ENCODE data around the gene REG4. TPM values are rescaled to one million over a fixed set of nuclear protein-coding genes. Genes with fewer than 3 reads are reported as not detected.

Gene REG4
- polyA plus RNA-seq, 2 of the 4 experiments (the other 2 are of a cell fraction), result not detected

GRCh38 chr1:119748040-119748439 is 63.2 kb downstream of the REG4 start:
- Histone ChIP-seq H3K4me2 (no peak overlapping the region), H3K4me1 (no peaks in the 10 kb centered on the region), H3K4me3 (no peak overlapping the region), H3K9me3 (no peaks in the 10 kb centered on the region), H3K27ac (no peak overlapping the region)
- DNase-seq (ENCODE audit: low read depth in 1 of 2, low spot score in 1 of 2), result no peak
- WGBS (ENCODE audit: missing lambda C conversion rate), result 44% methylated on average over 4 of the region's 4 CpGs
- TF ChIP-seq HOXB5 (CRISPR knock-in tag; IDR thresholded peaks at IDR 0.05) (no peak), CEBPB (IDR thresholded peaks at IDR 0.05) (no peak), NFE2L2 (conservative IDR thresholded peaks at IDR 0.05; ENCODE audit: low read length) (no peak), CBX2 (IDR thresholded peaks at IDR 0.05; ENCODE audit: borderline replicate concordance, low read depth) (no peak), ZFP36 (IDR thresholded peaks at IDR 0.05; ENCODE audit: borderline replicate concordance, partially characterized antibody) (no peak), FOSL2 (IDR thresholded peaks at IDR 0.05) (no peak), FOSL2 (CRISPR knock-in tag; IDR thresholded peaks at IDR 0.05) (no peak), PHF8 (IDR thresholded peaks at IDR 0.05; ENCODE audit: borderline replicate concordance, low read depth) (no peak), KDM1A (IDR thresholded peaks at IDR 0.05; ENCODE audit: low read depth) (no peak), MAFK (IDR thresholded peaks at IDR 0.05; ENCODE audit: partially characterized antibody) (no peak), BCL3 (IDR thresholded peaks at IDR 0.05) (no peak), SREBF2 (IDR thresholded peaks at IDR 0.05) (no peak), JUNB (IDR thresholded peaks at IDR 0.05) (no peak), EP300 (IDR thresholded peaks at IDR 0.05) (no peak)
- TF ChIP-seq, protein P1, sequence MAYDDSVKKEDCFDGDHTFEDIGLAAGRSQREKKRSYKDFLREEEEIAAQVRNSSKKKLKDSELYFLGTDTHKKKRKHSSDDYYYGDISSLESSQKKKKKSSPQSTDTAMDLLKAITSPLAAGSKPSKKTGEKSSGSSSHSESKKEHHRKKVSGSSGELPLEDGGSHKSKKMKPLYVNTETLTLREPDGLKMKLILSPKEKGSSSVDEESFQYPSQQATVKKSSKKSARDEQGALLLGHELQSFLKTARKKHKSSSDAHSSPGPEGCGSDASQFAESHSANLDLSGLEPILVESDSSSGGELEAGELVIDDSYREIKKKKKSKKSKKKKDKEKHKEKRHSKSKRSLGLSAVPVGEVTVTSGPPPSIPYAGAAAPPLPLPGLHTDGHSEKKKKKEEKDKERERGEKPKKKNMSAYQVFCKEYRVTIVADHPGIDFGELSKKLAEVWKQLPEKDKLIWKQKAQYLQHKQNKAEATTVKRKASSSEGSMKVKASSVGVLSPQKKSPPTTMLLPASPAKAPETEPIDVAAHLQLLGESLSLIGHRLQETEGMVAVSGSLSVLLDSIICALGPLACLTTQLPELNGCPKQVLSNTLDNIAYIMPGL (CRISPR knock-in tag; IDR thresholded peaks at IDR 0.05; ENCODE audit: borderline replicate concordance), result no peak
- TF ChIP-seq, protein P2, sequence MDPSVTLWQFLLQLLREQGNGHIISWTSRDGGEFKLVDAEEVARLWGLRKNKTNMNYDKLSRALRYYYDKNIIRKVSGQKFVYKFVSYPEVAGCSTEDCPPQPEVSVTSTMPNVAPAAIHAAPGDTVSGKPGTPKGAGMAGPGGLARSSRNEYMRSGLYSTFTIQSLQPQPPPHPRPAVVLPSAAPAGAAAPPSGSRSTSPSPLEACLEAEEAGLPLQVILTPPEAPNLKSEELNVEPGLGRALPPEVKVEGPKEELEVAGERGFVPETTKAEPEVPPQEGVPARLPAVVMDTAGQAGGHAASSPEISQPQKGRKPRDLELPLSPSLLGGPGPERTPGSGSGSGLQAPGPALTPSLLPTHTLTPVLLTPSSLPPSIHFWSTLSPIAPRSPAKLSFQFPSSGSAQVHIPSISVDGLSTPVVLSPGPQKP (IDR thresholded peaks at IDR 0.05; ENCODE audit: low read depth, low read length), result no peak
- FAIRE-seq, result no peak
- ChIA-PET CTCF (interaction anchor here (1.1 to 1.3 kb wide), 2 partner anchors 10 to 72 kb away, joined by 3 read pairs; no protein-coding TSS in a partner anchor), POLR2A (no interaction called here)
- ATAC-seq, result no peak

DNA sequence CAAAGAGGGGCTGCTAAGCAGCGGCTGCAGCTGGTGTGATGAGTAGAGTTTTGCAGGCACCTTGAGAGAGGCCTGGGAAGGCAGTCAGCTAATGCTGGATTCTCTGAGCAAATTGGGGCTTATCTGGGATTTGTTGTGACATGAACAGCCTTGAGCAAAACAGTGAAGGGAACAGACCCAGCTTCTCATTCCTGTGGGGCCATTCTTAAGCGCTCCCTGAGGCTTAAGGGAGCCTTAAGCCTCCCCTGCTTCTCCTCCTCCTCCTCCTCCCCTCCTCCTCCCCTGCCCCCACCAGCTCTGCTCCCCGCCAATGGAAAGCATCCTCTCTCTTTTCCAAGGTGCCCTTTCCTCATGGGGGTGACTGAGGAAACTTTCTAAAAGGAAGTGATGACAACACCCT is 63.8 kb downstream of the REG4 start:
- H3K9me3 ChIP-seq, result no peaks in the 10 kb centered on the region
- DNase-seq (ENCODE audit: low read depth in 1 of 2, low spot score in 1 of 2), result no peak
- no peak overlapping the region for H3K4me3 ChIP-seq
- no peak overlapping the region for H3K4me2 ChIP-seq
- ChIA-PET CTCF (interaction anchor here (1.3 kb wide), 1 partner anchor 72 kb away, joined by 3 read pairs; no protein-coding TSS in a partner anchor), POLR2A (no interaction called here)
- TF ChIP-seq REST (IDR thresholded peaks at IDR 0.05) (no peak), SMC3 (IDR thresholded peaks at IDR 0.05) (no peak), RAD21 (conservative IDR thresholded peaks at IDR 0.05 in 1 of 2, IDR thresholded peaks at IDR 0.05 in 1 of 2) (no peak), ZNF302 (CRISPR knock-in tag; IDR thresholded peaks at IDR 0.05) (no peak), CBX2 (IDR thresholded peaks at IDR 0.05; ENCODE audit: borderline replicate concordance, low read depth) (no peak), POLR2AphosphoS2 (conservative IDR thresholded peaks at IDR 0.05; ENCODE audit: low read length) (no peak), EHMT2 (IDR thresholded peaks at IDR 0.05; ENCODE audit: low read depth) (no peak), SREBF2 (IDR thresholded peaks at IDR 0.05) (no peak), CHD2 (IDR thresholded peaks at IDR 0.05; ENCODE audit: low read length, partially characterized antibody) (no peak), EP300 (IDR thresholded peaks at IDR 0.05) (no peak), GATA3 (IDR thresholded peaks at IDR 0.05; ENCODE audit: borderline replicate concordance) (no peak), FOXS1 (CRISPR knock-in tag; IDR thresholded peaks at IDR 0.05) (no peak)
- TF ChIP-seq, protein P3, sequence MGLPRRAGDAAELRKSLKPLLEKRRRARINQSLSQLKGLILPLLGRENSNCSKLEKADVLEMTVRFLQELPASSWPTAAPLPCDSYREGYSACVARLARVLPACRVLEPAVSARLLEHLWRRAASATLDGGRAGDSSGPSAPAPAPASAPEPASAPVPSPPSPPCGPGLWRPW (IDR thresholded peaks at IDR 0.05), result no peak
- TF ChIP-seq, protein P4, sequence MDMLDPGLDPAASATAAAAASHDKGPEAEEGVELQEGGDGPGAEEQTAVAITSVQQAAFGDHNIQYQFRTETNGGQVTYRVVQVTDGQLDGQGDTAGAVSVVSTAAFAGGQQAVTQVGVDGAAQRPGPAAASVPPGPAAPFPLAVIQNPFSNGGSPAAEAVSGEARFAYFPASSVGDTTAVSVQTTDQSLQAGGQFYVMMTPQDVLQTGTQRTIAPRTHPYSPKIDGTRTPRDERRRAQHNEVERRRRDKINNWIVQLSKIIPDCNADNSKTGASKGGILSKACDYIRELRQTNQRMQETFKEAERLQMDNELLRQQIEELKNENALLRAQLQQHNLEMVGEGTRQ (IDR thresholded peaks at IDR 0.05), result no peak
- WGBS (ENCODE audit: missing lambda C conversion rate), result 79% methylated on average over 2 of the region's 3 CpGs
- ATAC-seq, result no peak
- no peak for FAIRE-seq
- H3K4me1 ChIP-seq, result no peaks in the 10 kb centered on the region
- no peak overlapping the region for H3K27ac ChIP-seq
